ENCODE data around the gene MYBPHL.

Gene MYBPHL

GRCh38 chr1:109281680-109282496 lies 24.9 kb downstream of the MYBPHL start:
- DNase-seq (ENCODE audit: low read depth, low spot score): no peak

- no peak for DNase-seq (ENCODE audit: low read depth, low spot score)
Measured at GRCh38 chr1:109280862-109281261, 25.9 kb downstream of the MYBPHL start.

- no peak for DNase-seq (ENCODE audit: low read depth, low spot score)
Measured at GRCh38 chr1:109279615-109280278, 27.1 kb downstream of the MYBPHL start.

- no peak for DNase-seq (ENCODE audit: low read depth, low spot score)
Measured at GRCh38 chr1:109277434-109278204, 29.2 kb downstream of the MYBPHL start.

GRCh38 chr1:109275706-109276345 lies 31.0 kb downstream of the MYBPHL start:
- no peak for DNase-seq (ENCODE audit: low read depth, low spot score)

GRCh38 chr1:109274533-109275476 lies 32.0 kb downstream of the MYBPHL start:
- no peak for DNase-seq (ENCODE audit: low read depth, low spot score)

- no peak for DNase-seq (ENCODE audit: low read depth, low spot score)
Measured at GRCh38 chr1:109273570-109274288, 33.1 kb downstream of the MYBPHL start.

- no peak for DNase-seq (ENCODE audit: low read depth, low spot score)
Measured at GRCh38 chr1:109272831-109273547, 33.8 kb downstream of the MYBPHL start.

- DNase-seq (ENCODE audit: low read depth, low spot score): no peak
Measured at GRCh38 chr1:109272021-109272799, 34.6 kb downstream of the MYBPHL start.

GRCh38 chr1:109271458-109271857 lies 35.4 kb downstream of the MYBPHL start:
- DNase-seq (ENCODE audit: low read depth, low spot score): no peak

GRCh38 chr1:109270623-109271317 lies 36.0 kb downstream of the MYBPHL start:
- no peak for DNase-seq (ENCODE audit: low read depth, low spot score)

- no peak for DNase-seq (ENCODE audit: low read depth, low spot score)
Measured at GRCh38 chr1:109269981-109270622, 36.7 kb downstream of the MYBPHL start.

GRCh38 chr1:109269212-109269980 lies 37.4 kb downstream of the MYBPHL start:
- DNase-seq (ENCODE audit: low read depth, low spot score): no peak

- no peak for DNase-seq (ENCODE audit: low read depth, low spot score)
Measured at GRCh38 chr1:109268431-109269211, 38.2 kb downstream of the MYBPHL start.

GRCh38 chr1:109267743-109268300 lies 39.0 kb downstream of the MYBPHL start:
- no peak for DNase-seq (ENCODE audit: low read depth, low spot score)

- no peak for DNase-seq (ENCODE audit: low read depth, low spot score)
Measured at GRCh38 chr1:109266965-109267364, 39.8 kb downstream of the MYBPHL start.

Measured in brain pericyte (primary cell).